Activated CD8-positive, alpha-beta memory T cell treated with anti-CD3 and anti-CD28 coated beads, Interleukin-2, amount 50 U/mL, for 24 hours (primary cell): ENCODE data around the gene TPX2.

Experiments
- DNase-seq: peaks from one replicate; pipeline ENCODE4 v3.0.0-alpha.2; 2020; ENCODE audit errors: extremely low read depth

TPX2 gene

DNA sequence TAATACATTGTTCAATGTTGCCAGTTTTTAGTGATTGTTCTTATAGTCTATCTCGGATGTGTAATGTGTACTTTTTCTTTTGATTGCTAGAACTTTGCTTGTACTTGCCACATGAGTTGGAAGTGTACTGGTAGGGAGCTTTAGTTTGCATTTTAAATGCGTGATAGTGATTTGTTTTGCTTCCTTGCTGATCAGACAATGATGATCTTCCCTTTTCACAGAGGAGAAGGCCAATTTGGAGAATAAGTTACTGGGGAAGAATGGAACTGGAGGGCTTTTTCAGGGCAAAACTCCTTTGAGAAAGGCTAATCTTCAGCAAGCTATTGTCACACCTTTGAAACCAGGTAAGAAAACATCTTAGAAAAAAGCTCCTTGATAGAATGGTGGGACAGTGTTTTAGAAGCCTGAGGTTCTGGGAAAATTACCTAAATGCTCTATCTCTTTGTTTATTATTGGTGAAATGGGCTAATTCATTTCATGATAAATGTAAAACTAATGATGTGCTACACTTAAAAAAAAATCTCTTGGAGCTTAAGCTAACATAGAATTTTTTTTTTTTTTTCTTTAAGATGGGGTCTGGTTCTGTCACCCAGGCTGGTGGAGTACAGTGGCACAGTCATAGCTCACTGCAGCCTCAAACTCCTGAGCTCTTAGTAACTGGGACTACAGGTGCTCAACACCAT lies 20.9 kb downstream of the TPX2 start:
- no peak for DNase-seq

DNA sequence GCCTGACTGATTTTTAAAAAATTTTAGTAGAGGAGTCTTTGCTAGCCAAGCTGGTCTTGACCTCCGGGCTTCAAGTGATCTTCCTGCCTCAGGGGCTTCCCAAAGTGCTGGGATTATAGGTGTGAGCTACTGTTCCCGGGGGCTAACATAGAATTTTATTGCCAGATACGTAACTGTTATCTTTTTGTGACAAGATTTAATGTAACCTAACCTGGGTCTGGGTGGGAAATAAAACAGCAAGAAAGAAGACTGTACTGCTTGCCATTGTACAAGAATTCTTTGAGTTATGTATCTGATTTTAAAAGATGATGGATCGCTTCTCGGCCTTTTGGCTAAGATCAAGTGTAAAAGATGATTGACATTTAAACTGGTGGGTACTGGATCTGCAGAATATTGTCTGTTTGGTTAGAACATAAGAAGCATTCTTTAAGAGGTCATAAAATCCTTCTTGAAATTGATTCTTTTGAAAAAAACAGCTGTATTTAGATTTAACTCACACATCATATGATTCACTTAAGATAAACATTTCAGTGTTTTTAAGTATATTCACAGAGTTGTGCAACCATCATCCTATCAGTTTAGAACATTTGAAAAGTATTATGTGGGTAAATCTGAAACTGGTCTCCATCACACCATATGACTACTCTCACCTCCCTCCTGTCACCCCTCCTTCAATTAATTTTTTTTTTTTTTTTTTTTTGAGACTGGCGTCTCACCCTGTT lies 21.6 kb downstream of the TPX2 start:
- no peak for DNase-seq

DNA sequence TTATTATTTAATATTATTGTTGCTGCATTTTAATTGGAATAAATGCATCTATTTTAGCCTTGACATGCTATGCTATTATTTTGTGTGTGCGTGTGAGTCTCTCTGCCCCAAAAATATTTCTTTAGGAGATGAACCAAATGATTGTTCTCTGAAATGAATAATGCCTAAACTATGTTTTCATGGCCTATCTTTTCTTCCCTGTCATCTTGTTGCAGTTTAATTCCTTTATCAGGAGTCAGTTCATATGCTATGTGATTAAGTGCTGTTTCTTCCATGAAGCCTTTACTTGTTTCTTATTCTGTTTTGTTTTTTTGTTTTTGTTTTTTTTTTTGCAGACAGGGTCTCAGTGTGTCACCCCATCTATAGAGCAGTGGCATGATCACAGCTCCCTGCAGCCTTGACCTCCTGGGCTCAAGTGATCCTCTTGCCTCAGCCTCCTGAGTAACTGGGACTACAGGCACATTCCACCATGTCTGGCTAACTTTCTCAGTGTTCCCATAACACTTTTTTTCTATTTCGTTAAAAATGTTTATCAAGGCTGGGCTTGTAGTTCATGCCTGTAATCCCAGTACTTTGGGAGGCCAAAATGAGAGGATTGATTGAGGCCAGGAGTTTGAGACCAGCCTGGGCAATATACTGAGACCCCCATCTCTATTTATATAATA lies 25.7 kb downstream of the TPX2 start:
- DNase-seq, result no peak

DNA sequence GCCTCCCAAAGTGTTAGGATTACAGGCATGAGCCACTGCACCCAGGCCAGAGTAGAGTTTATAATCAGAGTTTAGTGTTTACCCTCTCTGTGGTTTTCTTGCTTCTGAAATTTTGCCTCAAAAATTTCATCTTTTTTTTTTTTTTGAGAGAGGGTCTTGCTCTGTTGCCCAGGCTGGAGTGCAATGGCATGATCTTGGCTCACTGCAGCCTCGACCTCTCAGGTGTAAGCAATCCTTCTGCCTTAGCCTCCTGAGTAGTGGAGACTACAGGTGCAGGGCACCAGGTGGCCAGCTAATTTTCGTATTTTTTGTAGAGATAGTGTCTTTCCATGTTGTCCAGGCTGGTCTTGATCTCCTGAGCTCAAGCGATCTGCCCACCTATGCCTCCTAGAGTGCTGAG lies 28.7 kb downstream of the TPX2 start:
- no peak for DNase-seq

DNA sequence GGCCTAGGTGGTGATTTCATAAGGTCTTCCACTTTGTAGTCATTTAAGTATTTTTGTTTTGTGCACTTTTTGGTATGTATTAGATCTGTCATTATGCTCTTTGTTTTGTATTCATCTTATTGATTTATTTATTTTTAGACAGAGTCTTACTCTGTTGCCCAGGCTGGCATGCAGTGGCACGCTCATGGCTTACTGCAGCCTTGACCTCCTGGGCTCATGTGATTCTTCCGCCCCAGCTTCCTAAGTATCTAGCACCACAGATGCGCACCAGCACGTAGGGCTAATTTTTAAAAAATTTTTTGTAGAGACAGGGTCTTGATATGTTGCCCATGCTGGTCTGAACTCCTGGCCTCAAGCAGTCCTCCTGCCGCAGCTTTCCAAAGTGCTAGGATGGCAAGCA lies 30.6 kb downstream of the TPX2 start:
- no peak for DNase-seq

DNA sequence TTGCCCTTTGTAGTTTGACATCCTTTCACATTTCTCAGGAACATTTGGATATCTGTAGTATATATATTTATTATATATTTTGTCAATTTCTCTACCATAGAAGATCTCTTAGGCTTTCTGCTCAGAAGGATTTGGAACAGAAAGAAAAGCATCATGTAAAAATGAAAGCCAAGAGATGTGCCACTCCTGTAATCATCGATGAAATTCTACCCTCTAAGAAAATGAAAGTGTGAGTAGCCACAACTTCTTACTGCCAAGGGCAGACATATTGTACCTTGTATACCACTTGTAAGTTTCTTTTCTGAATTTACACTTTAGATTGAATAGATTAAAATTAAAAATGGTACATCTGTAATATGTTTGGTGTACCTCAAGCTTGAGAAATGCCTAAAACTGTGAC lies 31.2 kb downstream of the TPX2 start:
- DNase-seq, result no peak

DNA sequence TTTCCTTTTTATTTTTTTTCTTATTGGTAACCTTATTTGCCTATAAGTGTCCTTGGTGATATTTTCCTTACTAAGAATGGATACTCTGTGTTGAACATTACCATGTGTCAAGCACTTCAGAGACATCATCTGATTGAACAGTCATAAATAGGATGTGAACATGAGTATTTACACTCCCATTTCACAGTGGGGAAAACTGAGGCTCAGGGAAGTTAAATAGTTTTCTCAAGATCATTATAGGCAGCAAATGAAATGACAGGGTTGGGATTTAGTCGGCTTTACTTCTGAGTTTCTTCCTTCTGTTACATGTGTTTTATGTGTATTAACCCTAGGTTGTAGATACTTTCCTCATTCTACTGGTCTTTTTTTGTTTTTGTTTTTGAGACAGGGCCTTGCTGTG lies 35.3 kb downstream of the TPX2 start:
- no peak for DNase-seq

DNA sequence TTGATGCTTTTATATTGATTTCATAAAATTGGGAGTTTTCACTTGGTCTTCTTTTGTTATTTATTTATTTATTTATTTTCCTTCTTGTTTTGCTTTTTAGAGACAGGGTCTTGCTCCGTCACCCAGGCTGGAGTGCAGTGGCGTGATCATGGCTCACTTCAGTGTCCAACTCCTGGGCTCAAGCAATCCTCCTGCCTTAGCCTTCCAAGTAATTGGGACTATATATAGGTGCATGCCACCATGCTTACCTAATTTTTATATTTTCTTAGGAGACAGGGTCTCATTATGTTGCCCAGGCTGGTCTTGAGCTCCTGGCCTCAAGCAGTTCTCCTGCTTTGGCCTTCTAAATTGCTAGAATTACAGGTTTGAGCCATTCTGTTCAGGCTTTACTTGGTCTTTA lies 41.7 kb downstream of the TPX2 start:
- no peak for DNase-seq

DNA sequence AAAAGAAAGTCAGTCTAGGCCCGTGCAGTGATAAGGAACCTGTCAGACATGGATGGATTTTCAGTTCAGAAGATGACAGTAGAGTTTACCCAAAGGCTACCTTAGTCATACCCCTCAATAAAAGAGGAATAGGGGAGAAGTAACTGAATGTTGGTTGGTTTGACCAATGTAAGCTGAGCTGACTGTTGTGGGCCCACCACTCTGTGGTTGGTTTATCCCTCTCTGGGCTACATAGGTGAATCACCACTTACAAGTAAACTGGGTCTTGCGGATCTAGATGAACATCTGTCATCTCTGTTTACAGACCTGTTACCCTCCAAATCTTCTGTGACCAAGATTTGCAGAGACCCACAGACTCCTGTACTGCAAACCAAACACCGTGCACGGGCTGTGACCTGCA lies 42.9 kb downstream of the TPX2 start:
- DNase-seq, result no peak

DNA sequence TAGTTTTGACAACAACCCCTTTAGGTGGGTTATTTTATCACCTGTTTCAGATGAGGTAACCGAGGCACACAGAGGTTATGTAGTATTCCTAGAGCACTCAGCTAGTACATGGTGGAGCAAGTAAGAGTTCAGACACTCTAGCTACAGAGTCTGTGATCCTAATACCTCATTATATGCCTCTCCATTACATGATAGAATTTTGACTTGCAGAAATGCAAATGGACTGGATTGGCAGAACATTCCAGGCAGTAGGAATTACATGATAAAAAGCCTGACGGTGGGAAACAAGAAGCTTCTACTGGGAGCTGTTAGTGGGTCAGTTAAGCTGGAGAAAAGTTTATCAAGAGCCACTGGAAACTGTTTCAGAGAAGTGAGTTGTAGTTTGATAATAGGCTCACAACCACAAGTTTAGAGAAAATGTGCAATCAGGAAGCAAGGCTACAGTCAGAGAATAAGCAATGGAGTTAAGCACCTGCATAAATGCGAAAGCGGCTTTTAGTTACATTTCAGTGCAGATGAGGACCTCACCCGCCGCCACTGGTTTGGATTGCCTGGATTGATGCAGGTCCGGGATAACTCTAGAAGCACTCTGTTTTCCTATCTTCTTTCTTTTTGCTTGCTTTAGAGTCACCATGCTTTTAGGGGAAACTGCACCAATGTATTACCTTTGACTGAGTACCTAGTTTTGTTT lies 45.4 kb downstream of the TPX2 start:
- no peak for DNase-seq

DNA sequence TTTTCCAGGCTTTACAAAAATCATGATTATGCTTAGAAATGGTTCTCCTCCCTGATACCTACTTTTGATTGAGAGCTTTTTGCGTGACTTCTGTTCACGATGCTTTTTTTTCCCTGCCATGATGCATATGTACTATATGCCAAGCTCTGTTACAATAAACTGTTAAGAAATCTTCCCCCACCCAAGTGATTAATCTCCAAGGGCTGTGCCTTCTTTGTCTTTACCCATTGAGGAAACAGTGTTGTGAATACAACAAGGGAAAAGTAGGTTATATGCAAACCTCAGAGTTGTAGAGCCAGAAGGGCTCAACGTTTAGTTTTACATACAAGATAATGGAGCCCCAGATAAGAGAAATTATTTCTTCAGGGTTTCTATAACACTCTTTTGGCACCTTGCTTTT lies 46.0 kb downstream of the TPX2 start:
- no peak for DNase-seq

DNA sequence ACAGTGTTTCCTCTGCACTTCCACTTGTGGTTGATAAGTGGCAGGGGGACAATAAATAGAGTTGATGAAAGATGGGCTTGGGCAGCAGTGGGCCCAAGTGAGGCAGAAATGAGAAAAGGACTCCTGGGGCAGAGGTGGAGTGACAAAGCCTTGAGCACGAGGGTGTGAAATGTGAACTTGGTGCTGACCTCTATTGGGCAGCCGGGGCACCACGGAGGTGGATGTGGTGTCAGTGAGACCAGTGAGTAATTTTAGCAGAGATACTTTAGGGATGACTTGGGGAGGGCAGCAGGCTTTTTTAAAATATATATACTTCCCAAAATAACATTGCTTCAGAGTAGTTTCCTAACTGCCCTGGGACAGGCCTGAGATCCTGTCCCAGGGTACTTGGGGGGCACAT lies 49.5 kb downstream of the TPX2 start:
- no peak for DNase-seq

DNA sequence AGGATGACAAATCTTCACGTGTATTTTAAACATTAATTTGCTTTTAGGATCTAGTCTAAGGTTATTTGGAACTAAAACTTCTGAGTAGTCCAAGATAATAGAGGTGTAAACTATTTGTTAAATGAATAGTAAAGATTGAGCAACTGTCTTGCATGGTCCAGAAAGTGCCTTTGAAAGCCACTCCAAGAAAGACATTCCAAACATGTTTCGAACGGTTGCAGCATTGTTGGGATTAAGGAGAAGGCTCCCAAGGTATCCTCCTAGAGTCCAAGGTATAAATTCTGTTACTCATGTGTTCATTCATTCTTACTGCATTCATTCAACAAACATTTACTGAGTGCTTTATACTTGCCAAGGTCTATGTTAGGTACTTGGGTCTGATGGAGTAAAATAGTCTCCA lies 51.3 kb downstream of the TPX2 start:
- DNase-seq, result no peak

DNA sequence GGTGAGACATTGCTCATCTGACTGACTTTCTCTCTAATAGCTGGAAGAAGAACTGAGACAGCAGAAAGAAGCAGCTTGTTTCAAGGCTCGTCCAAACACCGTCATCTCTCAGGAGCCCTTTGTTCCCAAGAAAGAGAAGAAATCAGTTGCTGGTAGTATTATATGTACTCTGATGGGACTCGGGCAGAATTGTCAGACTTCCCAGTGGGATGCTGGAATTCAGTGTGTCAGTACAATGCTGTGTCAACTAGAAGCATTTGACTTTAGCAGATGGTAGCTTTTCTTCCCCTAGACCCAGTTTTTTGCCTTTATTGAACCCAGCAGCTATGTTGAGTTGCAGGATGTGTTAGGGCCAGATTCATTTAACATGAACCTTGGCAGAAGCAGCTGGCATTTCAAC lies 58.3 kb downstream of the TPX2 start:
- DNase-seq, result no peak

DNA sequence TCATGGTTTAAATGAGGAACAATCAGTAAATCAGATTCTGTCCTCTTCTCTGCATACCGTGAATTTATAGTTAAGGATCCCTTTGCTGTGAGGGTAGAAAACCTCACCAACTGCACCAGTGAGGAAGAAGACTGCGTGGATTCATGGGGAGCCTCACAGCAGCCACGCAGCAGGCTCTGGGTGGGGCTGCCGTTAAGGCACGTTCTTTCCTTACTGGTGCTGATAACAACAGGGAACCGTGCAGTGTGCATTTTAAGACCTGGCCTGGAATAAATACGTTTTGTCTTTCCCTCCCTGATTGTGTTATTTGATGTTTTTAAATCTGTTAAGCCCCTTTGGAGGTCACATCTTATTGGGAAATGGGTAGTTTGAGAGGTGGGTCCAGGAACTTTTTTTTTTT lies 62.4 kb downstream of the TPX2 start:
- no peak for DNase-seq

DNA sequence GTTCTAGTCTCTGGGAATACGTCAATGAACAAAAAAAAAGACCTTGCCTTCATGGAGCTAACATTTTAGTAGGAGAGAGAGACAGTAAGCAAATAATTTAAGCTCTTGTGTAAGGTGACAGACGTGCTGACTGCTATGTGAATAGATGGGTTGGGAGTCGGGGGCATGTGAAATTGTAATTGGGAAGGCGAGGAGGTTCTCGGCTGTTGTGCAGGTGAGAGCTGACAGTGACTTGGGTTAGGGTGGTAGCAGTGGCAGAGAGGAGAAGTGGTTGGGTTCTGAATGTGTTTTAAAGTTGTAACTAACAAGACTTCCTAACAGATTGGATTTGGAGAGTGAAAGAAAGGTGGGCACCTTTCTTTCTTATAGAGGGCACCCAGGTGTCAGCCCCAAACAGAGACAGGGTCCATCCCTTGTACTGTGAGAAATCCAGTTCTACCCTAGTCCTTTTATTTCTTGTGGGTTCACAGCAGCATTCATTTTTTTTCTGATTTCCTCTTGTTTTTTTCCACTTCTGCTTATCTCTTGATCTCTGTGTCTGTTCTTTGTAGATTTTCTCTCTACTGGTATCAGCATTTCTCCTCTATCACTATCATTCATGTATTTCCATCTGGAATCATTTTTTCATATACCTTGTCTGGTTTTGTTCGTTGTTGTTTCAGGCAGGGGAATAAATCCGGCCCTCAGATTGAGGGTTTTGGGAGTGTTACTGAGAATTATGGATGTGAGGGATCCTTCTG lies 64.6 kb downstream of the TPX2 start:
- DNase-seq, result no peak

DNA sequence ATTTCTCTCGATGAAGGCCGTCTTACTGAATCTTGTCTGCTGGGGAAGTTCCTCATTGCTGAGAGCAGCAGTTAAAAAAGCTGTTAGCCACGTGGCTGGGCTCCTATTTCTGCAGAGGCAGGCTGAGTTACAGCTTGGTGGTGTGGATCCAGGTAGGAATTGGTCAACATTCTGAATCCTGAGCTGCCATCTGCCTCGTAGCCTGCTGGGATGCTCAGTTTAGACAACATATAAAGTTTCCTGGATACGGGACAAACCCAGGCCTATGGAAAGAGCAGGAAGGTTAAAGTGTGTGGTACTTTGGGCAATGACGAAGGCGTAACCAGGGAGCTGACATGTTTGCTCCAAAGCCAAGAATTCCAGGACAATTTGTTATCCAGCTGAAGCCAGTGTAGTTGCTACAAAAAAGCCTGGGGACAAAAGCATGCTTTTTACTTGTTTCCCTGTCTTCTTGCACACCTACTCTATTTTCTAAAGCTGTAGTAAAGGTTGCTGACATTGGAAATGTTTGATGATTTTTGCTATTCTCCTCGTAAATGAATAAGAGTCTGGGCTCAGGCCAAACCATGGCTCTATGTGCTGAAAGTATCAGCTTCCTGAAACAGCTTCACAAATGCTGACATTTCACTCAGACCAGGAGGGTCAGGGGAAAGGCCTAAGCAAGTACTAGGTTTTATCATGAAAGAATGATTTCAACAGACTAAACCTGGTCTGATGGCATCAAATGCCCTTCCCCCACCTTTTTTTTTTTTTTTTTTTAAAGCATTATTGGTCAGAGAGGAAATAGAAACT lies 67.7 kb downstream of the TPX2 start:
- DNase-seq, result no peak

DNA sequence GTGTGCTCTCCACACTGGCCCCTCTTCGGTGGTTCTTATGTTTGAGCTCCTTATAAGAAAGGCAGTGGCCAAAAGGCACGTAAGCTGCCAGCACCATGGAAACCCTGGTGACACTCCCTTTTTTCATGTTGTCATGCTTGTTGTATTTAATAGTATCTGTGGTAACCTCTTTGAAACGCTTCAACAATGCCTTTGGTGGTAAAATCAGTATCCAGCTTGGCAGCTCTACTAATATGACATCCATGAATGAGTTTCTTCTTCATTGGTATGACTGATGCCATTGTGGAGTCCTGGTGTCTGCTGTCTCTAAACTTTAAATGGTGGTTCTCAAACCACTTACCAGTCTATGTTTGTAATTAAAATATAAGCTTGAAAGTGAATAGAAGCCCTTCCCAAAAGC lies 69.4 kb downstream of the TPX2 start:
- DNase-seq, result no peak

DNA sequence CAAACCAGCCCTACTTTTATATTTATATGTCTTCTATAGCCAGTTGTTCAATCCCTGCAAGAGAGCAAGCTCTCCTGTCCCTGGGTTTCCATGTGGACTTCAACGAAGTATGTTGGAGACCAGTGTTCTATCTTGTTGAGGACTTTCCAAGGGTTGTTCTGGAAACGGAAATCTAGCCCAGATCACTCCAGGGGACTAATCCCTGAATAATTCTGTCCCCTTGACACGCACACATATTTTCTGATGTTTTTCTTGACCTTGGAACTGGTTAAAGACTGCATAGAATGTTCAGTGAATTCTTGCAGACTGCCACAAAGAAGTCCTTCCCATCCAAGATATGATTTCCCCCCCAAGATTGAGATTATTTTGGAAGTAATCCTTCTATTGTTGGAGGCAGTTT lies 70.6 kb downstream of the TPX2 start:
- DNase-seq, result no peak

DNA sequence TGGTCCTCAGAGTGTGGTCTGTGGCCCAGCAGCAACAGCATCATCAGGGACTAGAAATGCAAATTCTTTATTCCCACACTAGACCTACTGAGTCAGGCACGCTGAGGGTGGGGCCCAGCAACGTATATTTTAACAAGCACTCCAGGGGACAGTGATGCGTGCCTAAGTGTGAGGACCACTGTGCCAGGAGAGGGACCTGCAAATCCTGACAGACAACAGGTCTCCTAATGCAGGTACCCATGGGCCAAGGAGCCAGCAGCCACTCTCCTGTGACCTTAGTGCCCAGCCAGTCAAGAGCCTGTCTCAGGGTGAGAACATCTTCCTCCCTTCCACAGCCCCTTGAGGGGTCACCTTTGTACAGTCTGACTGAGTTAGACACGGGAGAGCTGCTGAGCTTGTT lies 72.1 kb downstream of the TPX2 start:
- DNase-seq, result no peak
